Neural cell (in vitro differentiated cells): ENCODE measurements around the gene EPHB3.

Experiments used
- CTCF ChIP-seq: fragments of 450-650 bp; IDR thresholded peaks from 2 replicates; pipeline ENCODE4 v1.5.1; 2014; ENCODE audit warnings: antibody characterized with exemption, mild to moderate bottlenecking, moderate library complexity; ENCODE audit not compliant: poor library complexity, severe bottlenecking
- EP300 ChIP-seq: fragments of 450-650 bp; conservative IDR thresholded peaks from 2 replicates; pipeline ENCODE4 v1.6.1; 2014; ENCODE audit warnings: antibody characterized with exemption, mild to moderate bottlenecking, moderate library complexity; ENCODE audit not compliant: poor library complexity, severe bottlenecking
- EZH2 ChIP-seq: fragments of 200-600, 300-800 bp; shearing (Covaris generic), sonication (generic); IDR thresholded peaks from 2 replicates; pipeline ENCODE4 v1.6.1; 2014; ENCODE audit warnings: antibody characterized with exemption, low read length, borderline replicate concordance, mild to moderate bottlenecking; ENCODE audit not compliant: insufficient read depth, poor library complexity, severe bottlenecking
- POLR2AphosphoS5 ChIP-seq: IDR thresholded peaks from 2 replicates; pipeline ENCODE4 v1.6.1; 2012
- RAD21 ChIP-seq: fragments of 450-650 bp; conservative IDR thresholded peaks from 2 replicates; pipeline ENCODE4 v1.6.1; 2014; ENCODE audit warnings: antibody characterized with exemption, mild to moderate bottlenecking, moderate library complexity
- REST ChIP-seq: IDR thresholded peaks from 2 replicates; pipeline ENCODE4 v1.6.1; 2012; ENCODE audit warnings: borderline replicate concordance
- SMC3 ChIP-seq: fragments of 450-650 bp; conservative IDR thresholded peaks from 2 replicates; pipeline ENCODE4 v1.6.1; 2014; ENCODE audit warnings: antibody characterized with exemption, mild to moderate bottlenecking, moderate library complexity; ENCODE audit not compliant: poor library complexity

- TF ChIP-seq EZH2 (no peak), POLR2AphosphoS5 (no peak), CTCF (peak; percentile 96), EP300 (no peak), SMC3 (peak; percentile 96), REST (no peak), RAD21 (peak; percentile 94)
Observed at GRCh38 chr3:184543843-184544512, 17.6 kb upstream of the EPHB3 start.
